Spleen (tissue), 11 donors: ENCODE data around the gene SSUH2. TPM values are rescaled to one million over a fixed set of nuclear protein-coding genes. Genes with fewer than 3 reads are reported as not detected.
A peak's percentile ranks its signal among the peaks of the same experiment; 100 is the strongest.

Source experiments
- DNase-seq: peaks from one replicate; pipeline ENCODE4 v3.0.0-alpha.2; 2020
- H3K27ac ChIP-seq, 8 donors: fragments of 200-600 bp; sonication (generic) in 7 of 8; 1 replicate in 4 of 8; 2 replicates in 4 of 8; pipeline versions ENCODE4 v1.5.0 to v1.8.0; 2016 to 2021; ENCODE audit warnings: inconsistent platforms in 4 of 8, mild to moderate bottlenecking in 4 of 8, moderate library complexity in 1 of 8
- H3K27me3 ChIP-seq, 7 donors: fragments of 200-600 bp; sonication (generic) in 6 of 7; replicated peaks in 1 of 7; 1 replicate in 4 of 7; 2 replicates in 3 of 7; pipeline versions ENCODE4 v1.5.0 to v1.8.0; 2016 to 2021; ENCODE audit warnings: inconsistent platforms in 3 of 7, mild to moderate bottlenecking in 1 of 7
- H3K36me3 ChIP-seq, 6 donors: fragments of 200-600 bp; sonication (generic) in 5 of 6; 1 replicate in 4 of 6; 2 replicates in 2 of 6; pipeline versions ENCODE4 v1.5.0 to v1.8.0; 2016 to 2021; ENCODE audit warnings: inconsistent platforms in 2 of 6
- H3K4me1 ChIP-seq, 6 donors: fragments of 200-600 bp; sonication (generic) in 5 of 6; 1 replicate in 3 of 6; 2 replicates in 3 of 6; pipeline versions ENCODE4 v1.5.0 to v1.8.0; 2016 to 2021; ENCODE audit warnings: inconsistent platforms in 3 of 6
- H3K4me3 ChIP-seq, 8 donors: fragments of 200-600 bp; sonication (generic) in 7 of 8; 1 replicate in 4 of 8; 2 replicates in 4 of 8; pipeline versions ENCODE4 v1.5.0 to v1.8.0; 2016 to 2021; ENCODE audit warnings: inconsistent platforms in 4 of 8, mild to moderate bottlenecking in 4 of 8, moderate library complexity in 2 of 8
- H3K9me3 ChIP-seq, 8 donors: fragments of 200-600 bp; sonication (generic) in 7 of 8; 1 replicate in 4 of 8; 2 replicates in 4 of 8; pipeline versions ENCODE4 v1.5.0 to v1.8.0; 2016 to 2021; ENCODE audit warnings: inconsistent platforms in 4 of 8
- CTCF ChIP-seq, 11 experiments: fragments of 200-600 bp in 7 of 11; fragments of 450-650 bp in 4 of 11; sonication (generic) in 4 of 11; IDR thresholded peaks in 8 of 11; conservative IDR thresholded peaks in 3 of 11; 1 replicate in 7 of 11; 2 replicates in 4 of 11; pipeline versions ENCODE4 v1.4.0 to v1.8.0; 2016 to 2021; ENCODE audit warnings: antibody characterized with exemption in 11 of 11, inconsistent platforms in 4 of 11, mild to moderate bottlenecking in 1 of 11
- POLR2A ChIP-seq, 3 donors: fragments of 450-650 bp; IDR thresholded peaks; one replicate each; pipeline ENCODE4 v1.5.1; 2017; ENCODE audit warnings: antibody characterized with exemption in 3 of 3, mild to moderate bottlenecking in 1 of 3
- POLR2AphosphoS5 ChIP-seq, 3 donors: sonication (generic); formaldehyde crosslinking; IDR thresholded peaks; one replicate each; pipeline ENCODE4 v1.5.1; 2017; ENCODE audit warnings: antibody characterized with exemption in 3 of 3
- WGBS, 5 donors: extraction: QIAGEN DNeasy Blood & Tissue Kit in 3 of 5; methylation state at CpG; one replicate each; pipeline versions ENCODE4 v1.1.5 to v1.1.7; 2013 to 2018; 5-methylcytosine and 5-hydroxymethylcytosine counted together
- intact Hi-C: fragments of 100-400 bp; cut with DNase I; formaldehyde crosslinking; loops from one replicate; pipeline ENCODE4 v1.15.0; 2023; ENCODE audit warnings: low total_unique reads
- polyA plus RNA-seq, 3 donors: library from polyadenylated mRNA; stranded (reverse); fragments of 200-250 nt; gene quantifications; one replicate each; pipeline ENCODE4 v1.2.1, GENCODE V29; 2013
- total RNA-seq, 7 donors: library from RNA; depleted of rRNA in 3 of 7; stranded (reverse); fragments of >200 nt in 3 of 7; fragmentation: NEBNext Ultra II Directional in 4 of 7; extraction: Animal tissue kit (Norgen Biotek cat#: 25700) in 4 of 7; gene quantifications; one replicate each; pipeline versions ENCODE4 v1.1.0 to v1.2.1, GENCODE V29; 2016 to 2021
- donor health status: healthy with polysubstance abuse.
- donor health status: DM: no; HTN: no; CAD: no; lungs with moderate emphysema.
- donor health status: DM: no; HTN: no; CAD: no.
- donor health status: Bipolar disorder and iron deficiency.
- donor health status: healthy.
- donor health status: DM: no; HTN: no; CAD: no.
- donor health status: DM: yes; HTN: yes; CAD: no.

SSUH2 gene
- total and polyA plus RNA-seq, 10 donors, result 0.94 to 4.5 (median 1.7) TPM

- intact Hi-C loops, result no loop called here
- H3K36me3 ChIP-seq, result peaks cover 0 to 24% (median 0%) of the 10 kb centered on the region in 6 donors
- DNase-seq, result no peak
- no peak overlapping the region for H3K4me3 ChIP-seq
- peak overlapping the region in 7 of 8 donors; percentile 6 to 79 (median 47) for H3K27ac ChIP-seq
- H3K4me1 ChIP-seq, result peaks cover 0 to 42% (median 22%) of the 10 kb centered on the region in 6 donors
- TF ChIP-seq POLR2AphosphoS5 (IDR thresholded peaks at IDR 0.05) (no peak), CTCF (IDR thresholded peaks at IDR 0.05 in 8 of 11, conservative IDR thresholded peaks at IDR 0.05 in 3 of 11) (no peak), POLR2A (IDR thresholded peaks at IDR 0.05) (no peak)
- H3K27me3 ChIP-seq, result no peaks in the 10 kb centered on the region
- 61 to 81% (median 71%) methylated on average over 2 of the region's 2 CpGs for WGBS, 5 donors
- no peaks in the 10 kb centered on the region for H3K9me3 ChIP-seq
Measured at GRCh38 chr3:8574040-8574669, 70.4 kb downstream of the SSUH2 start.

GRCh38 chr3:8573342-8573926, 71.2 kb downstream of the SSUH2 start:
- peak overlapping the region in 7 of 8 donors; percentile 6 to 79 (median 47) for H3K27ac ChIP-seq

GRCh38 chr3:8571256-8571655, 73.3 kb downstream of the SSUH2 start:
- TF ChIP-seq CTCF (IDR thresholded peaks at IDR 0.05 in 8 of 11, conservative IDR thresholded peaks at IDR 0.05 in 3 of 11) (no peak), POLR2AphosphoS5 (IDR thresholded peaks at IDR 0.05) (peak in 1 of 3 donors; percentile 68)
- Histone ChIP-seq H3K9me3 (no peaks in the 10 kb centered on the region), H3K27ac (peak overlapping the region; percentile 16 to 79 (median 60)), H3K4me1 (peaks cover 0 to 41% (median 22%) of the 10 kb centered on the region in 6 donors), H3K27me3 (no peaks in the 10 kb centered on the region), H3K36me3 (peaks cover 0 to 46% (median 11%) of the 10 kb centered on the region in 6 donors), H3K4me3 (no peak overlapping the region)
- intact Hi-C loops, result no loop called here
- DNase-seq, result no peak
- 39 to 82% (median 50%) methylated on average over 2 to 3 of the region's 3 CpGs for WGBS, 5 donors

More at GRCh38 chr3:8573342-8573926, 71.2 kb downstream of the SSUH2 start:
- 61 to 75% (median 69%) methylated on average over 4 of the region's 4 CpGs for WGBS, 5 donors
- Histone ChIP-seq H3K36me3 (peaks cover 0 to 31% (median 3%) of the 10 kb centered on the region in 6 donors), H3K9me3 (no peaks in the 10 kb centered on the region), H3K4me3 (no peak overlapping the region), H3K4me1 (peaks cover 0 to 42% (median 22%) of the 10 kb centered on the region in 6 donors), H3K27me3 (no peaks in the 10 kb centered on the region)
- intact Hi-C loops, result no loop called here
- no peak for DNase-seq
- TF ChIP-seq POLR2AphosphoS5 (IDR thresholded peaks at IDR 0.05), result no peak
- no peak for TF ChIP-seq POLR2A (IDR thresholded peaks at IDR 0.05)
- TF ChIP-seq CTCF (IDR thresholded peaks at IDR 0.05 in 8 of 11, conservative IDR thresholded peaks at IDR 0.05 in 3 of 11), result no peak

Other genes with a start within 250 kb of the SSUH2 start
- 100 to 1,000 TPM in 1 of 7 donors, 10 to 100 TPM in 6; 60.3 to 203 (median 81.5) TPM for gene LMCD1, start 143.0 kb downstream of the SSUH2 start, total RNA-seq
- gene LMCD1, start 143.0 kb downstream of the SSUH2 start, polyA plus RNA-seq, result 10 to 100 TPM; 24.5 to 44.0 (median 33.2) TPM
- not detected for gene CAV3, start 89.0 kb upstream of the SSUH2 start, total RNA-seq
- under 1 TPM in 1 of 3 donors, not detected in 2; 0.11 TPM for gene CAV3, start 89.0 kb upstream of the SSUH2 start, polyA plus RNA-seq
- 1 to 10 TPM in 2 of 7 donors, under 1 TPM in 5; 0.26 to 1.4 (median 0.67) TPM for gene OXTR, start 124.8 kb upstream of the SSUH2 start, total RNA-seq
- gene OXTR, start 124.8 kb upstream of the SSUH2 start, polyA plus RNA-seq, result under 1 TPM; 0.19 to 0.39 (median 0.39) TPM